Measurements from ENCODE around the gene RBM26. TPM values are rescaled to one million over a fixed set of nuclear protein-coding genes. Genes with fewer than 3 reads are reported as not detected.
A peak's percentile ranks its signal among the peaks of the same experiment; 100 is the strongest.

The RBM26 gene
- total RNA-seq, 3 donors from 2014 or later (not counting 1 experiment from before 2014, with no cell fraction given): 59.3 to 70.3 (median 66.5) TPM

DNA sequence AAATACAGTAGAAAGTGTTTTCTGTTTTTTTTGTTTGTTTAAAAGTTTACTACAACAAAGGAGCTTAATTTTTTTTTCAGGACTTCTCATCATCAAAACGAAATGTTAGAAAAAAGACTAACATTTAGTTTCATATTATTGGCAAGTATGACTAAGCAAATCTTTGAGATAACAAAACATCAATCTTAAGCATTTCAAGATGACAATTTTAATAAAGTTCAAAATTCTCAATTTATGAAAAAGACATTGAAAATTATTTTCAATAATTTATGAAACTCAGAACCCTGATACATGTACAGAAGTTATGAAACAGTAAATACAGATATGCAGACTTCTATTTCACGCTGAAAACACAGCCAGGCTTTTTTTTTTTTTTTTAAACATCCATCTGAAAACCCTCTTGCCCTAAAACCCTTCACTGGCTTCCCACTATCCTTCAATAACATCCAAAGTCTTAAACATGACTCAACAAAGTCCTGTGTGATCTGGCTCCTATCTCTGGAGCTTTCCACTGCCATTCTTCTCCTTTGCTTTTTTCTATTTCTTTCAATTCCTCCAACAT, 3.9 kb downstream of the RBM26 start:
- no peaks in the 10 kb centered on the region for H3K9me3 Mint-ChIP-seq
- H3K27me3 Mint-ChIP-seq (ENCODE audit: low read depth in 2 of 2): no peaks in the 10 kb centered on the region
- H3K4me3 Mint-ChIP-seq: peak overlapping the region; percentile 21
- DNase-seq (no peak), ATAC-seq (no peak)
- Histone ChIP-seq H3K4me1 (ENCODE audit: control insufficient read depth, insufficient read depth, low read length) (peaks cover 9% of the 10 kb centered on the region), H3K36me3 (ENCODE audit: control insufficient read depth, insufficient read depth, low read length) (peaks cover 6% of the 10 kb centered on the region), H3K9me3 (ENCODE audit: control insufficient read depth, insufficient read depth, low read length) (no peaks in the 10 kb centered on the region), H3K27ac (ENCODE audit: low read length) (no peak overlapping the region), H3K27me3 (ENCODE audit: control insufficient read depth, insufficient read depth, low read length) (no peaks in the 10 kb centered on the region), H3K4me3 (ENCODE audit: low read length) (no peak overlapping the region)
- H3K36me3 Mint-ChIP-seq: no peaks in the 10 kb centered on the region
- peaks cover 31 to 53% of the 10 kb centered on the region in 2 donors for H3K4me1 Mint-ChIP-seq
- TF ChIP-seq, protein P1, sequence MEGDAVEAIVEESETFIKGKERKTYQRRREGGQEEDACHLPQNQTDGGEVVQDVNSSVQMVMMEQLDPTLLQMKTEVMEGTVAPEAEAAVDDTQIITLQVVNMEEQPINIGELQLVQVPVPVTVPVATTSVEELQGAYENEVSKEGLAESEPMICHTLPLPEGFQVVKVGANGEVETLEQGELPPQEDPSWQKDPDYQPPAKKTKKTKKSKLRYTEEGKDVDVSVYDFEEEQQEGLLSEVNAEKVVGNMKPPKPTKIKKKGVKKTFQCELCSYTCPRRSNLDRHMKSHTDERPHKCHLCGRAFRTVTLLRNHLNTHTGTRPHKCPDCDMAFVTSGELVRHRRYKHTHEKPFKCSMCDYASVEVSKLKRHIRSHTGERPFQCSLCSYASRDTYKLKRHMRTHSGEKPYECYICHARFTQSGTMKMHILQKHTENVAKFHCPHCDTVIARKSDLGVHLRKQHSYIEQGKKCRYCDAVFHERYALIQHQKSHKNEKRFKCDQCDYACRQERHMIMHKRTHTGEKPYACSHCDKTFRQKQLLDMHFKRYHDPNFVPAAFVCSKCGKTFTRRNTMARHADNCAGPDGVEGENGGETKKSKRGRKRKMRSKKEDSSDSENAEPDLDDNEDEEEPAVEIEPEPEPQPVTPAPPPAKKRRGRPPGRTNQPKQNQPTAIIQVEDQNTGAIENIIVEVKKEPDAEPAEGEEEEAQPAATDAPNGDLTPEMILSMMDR (IDR thresholded peaks at IDR 0.05): no peak
- intact Hi-C loops (cut with micrococcal nuclease): loop anchor here (10.0 kb wide), 1 partner anchor 747 kb away; the partner anchor contains the start of gene OBI1
- 76% methylated on average over 1 of the region's 2 CpGs for WGBS (ENCODE audit: insufficient coverage)
- peak overlapping the region in 1 of 2 donors; percentile 74 for H3K27ac Mint-ChIP-seq

DNA sequence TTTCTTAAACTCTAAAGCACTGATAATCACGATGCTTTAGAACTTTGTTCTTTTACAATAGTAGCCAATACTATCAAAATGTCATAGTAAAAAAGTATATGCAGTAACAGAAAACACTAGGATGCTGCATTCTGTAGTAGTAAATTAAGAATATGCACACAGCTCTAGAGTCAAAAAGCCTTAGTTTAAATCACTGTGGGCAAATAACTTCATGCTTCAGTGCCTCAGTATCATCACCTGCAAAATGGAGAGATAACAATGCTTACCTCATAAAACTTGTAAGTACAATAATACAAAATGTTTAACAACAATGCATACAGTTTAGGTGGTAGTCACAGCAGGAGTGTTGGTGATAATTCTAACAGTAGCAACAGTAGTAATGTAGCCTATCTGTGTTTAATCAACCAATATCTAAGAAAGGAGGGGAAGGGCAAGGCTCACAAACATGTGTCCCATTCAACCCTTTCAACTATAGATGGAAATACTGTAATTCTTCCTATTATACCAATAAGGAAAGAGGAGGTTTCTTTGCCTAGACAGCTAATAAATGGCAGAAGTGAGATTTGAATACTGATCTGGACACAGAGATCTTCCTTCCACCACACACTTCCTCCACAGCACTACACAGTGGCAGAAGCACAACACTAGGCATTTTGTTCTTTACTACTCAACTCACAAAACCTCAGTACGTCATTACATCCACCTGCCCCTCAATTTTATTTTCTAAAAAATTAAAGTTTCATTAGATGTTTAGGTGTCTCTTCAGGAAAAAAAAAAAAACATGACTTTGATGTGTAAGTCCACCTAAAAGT, 4.6 kb downstream of the RBM26 start:
- Mint-ChIP-seq H3K36me3 (no peaks in the 10 kb centered on the region), H3K4me1 (peaks cover 27 to 49% of the 10 kb centered on the region in 2 donors), H3K27ac (peak overlapping the region in 1 of 2 donors; percentile 58), H3K9me3 (no peaks in the 10 kb centered on the region), H3K27me3 (ENCODE audit: low read depth in 2 of 2) (no peaks in the 10 kb centered on the region), H3K4me3 (no peak overlapping the region)
- ATAC-seq (no peak), DNase-seq (peak in 1 of 2 donors; percentile 48)
- Histone ChIP-seq H3K4me1 (ENCODE audit: control insufficient read depth, insufficient read depth, low read length) (peaks cover 6% of the 10 kb centered on the region), H3K4me3 (ENCODE audit: low read length) (no peak overlapping the region), H3K27me3 (ENCODE audit: control insufficient read depth, insufficient read depth, low read length) (no peaks in the 10 kb centered on the region), H3K36me3 (ENCODE audit: control insufficient read depth, insufficient read depth, low read length) (peaks cover 9% of the 10 kb centered on the region), H3K9me3 (ENCODE audit: control insufficient read depth, insufficient read depth, low read length) (no peaks in the 10 kb centered on the region), H3K27ac (ENCODE audit: low read length) (peak overlapping the region; percentile 22)
- 17% methylated on average over 1 of the region's 2 CpGs for WGBS (ENCODE audit: insufficient coverage)
- intact Hi-C loops (cut with micrococcal nuclease): loop anchor here (10.0 kb wide), 1 partner anchor 747 kb away; the partner anchor contains the start of gene OBI1
- TF ChIP-seq, protein P1 (IDR thresholded peaks at IDR 0.05): no peak

DNA sequence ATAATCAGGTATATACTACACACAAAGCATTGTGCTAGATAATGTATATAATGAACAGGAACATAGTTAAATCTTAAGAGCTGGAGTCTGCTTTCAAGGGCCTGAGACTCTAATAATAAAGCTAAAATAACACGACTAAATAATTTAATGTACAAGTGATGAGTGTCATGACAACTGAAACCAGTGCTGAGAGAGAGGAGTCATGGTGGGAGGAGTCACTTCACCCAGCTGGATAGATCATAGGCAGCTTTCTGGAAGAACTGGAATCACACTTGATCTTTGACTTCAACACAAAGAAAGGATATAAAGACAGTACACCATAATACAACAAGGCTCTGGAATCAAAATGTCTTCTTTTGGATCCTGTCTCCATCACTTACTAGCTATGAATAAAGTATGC, 7.1 kb downstream of the RBM26 start:
- no peak for DNase-seq
- no peaks in the 10 kb centered on the region for H3K27me3 Mint-ChIP-seq (ENCODE audit: low read depth in 2 of 2)
- no peak overlapping the region for H3K4me3 Mint-ChIP-seq
- peaks cover 15% of the 10 kb centered on the region for H3K36me3 ChIP-seq (ENCODE audit: control insufficient read depth, insufficient read depth, low read length)
- H3K4me3 ChIP-seq (ENCODE audit: low read length): no peak overlapping the region
- H3K27ac Mint-ChIP-seq: peak overlapping the region; percentile 56 to 61
- WGBS (ENCODE audit: insufficient coverage): 83% methylated on average over 1 of the region's 1 CpG
- intact Hi-C loops (cut with micrococcal nuclease): no loop called here
- peaks cover 15% of the 10 kb centered on the region for H3K36me3 Mint-ChIP-seq
- H3K9me3 ChIP-seq (ENCODE audit: control insufficient read depth, insufficient read depth, low read length): no peaks in the 10 kb centered on the region
- peaks cover 4% of the 10 kb centered on the region for H3K4me1 ChIP-seq (ENCODE audit: control insufficient read depth, insufficient read depth, low read length)
- H3K27me3 ChIP-seq (ENCODE audit: control insufficient read depth, insufficient read depth, low read length): no peaks in the 10 kb centered on the region
- TF ChIP-seq, protein P1 (IDR thresholded peaks at IDR 0.05): no peak
- peaks cover 43 to 67% of the 10 kb centered on the region in 2 donors for H3K4me1 Mint-ChIP-seq
- no peak for ATAC-seq
- H3K27ac ChIP-seq (ENCODE audit: low read length): no peak overlapping the region
- H3K9me3 Mint-ChIP-seq: peaks cover 3 to 5% of the 10 kb centered on the region in 2 donors

Data from natural killer cell (primary cell).